OCI-LY7 (cell line): ENCODE measurements around the gene C1orf74.

ENCODE experiments used
- EZH2phosphoT487 ChIP-seq: fragments of 200-600 bp; sonication (generic); IDR thresholded peaks from 2 replicates; pipeline ENCODE4 v1.6.1; 2018; ENCODE audit warnings: low read depth, borderline replicate concordance, mild to moderate bottlenecking, mixed run types, antibody characterized with exemption, low read length, moderate library complexity, mixed read lengths
- TF ChIP-seq, protein P1 (sequence below): fragments of 200-600 bp; sonication (generic); conservative IDR thresholded peaks from 2 replicates; pipeline ENCODE4 v1.5.1; 2014; ENCODE audit warnings: mild to moderate bottlenecking, antibody characterized with exemption, low read length, moderate library complexity, mixed read lengths

DNA sequence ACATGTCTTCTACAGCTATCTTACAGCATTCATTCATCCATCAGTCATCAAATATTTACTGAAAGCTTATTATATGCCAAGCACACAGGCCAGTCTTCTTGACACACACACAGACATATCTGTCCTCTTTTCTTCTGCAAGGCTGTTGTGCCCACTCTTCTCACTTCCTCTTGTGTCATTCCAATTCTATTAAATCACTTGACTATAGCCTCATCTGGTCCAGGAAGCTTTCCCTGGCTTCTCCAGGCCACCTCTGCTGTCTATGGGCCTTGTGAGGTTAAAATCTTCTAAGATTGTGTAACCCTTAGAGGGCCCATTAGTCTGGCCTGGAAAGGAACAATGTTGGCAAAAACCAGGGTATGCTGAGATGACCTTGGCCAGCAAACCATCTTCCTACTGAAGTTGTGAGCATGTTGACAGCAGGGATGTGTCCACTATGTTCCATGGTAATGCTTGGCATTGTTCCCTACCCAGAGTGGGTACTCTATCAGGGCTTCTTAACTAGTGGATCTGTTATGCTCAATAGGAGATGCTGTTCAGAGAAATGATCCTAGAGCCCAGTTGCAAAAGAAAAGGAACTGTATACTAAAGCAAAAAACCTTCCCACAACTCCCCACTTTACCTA lies 23.2 kb downstream of the C1orf74 start:
- TF ChIP-seq, protein P1, sequence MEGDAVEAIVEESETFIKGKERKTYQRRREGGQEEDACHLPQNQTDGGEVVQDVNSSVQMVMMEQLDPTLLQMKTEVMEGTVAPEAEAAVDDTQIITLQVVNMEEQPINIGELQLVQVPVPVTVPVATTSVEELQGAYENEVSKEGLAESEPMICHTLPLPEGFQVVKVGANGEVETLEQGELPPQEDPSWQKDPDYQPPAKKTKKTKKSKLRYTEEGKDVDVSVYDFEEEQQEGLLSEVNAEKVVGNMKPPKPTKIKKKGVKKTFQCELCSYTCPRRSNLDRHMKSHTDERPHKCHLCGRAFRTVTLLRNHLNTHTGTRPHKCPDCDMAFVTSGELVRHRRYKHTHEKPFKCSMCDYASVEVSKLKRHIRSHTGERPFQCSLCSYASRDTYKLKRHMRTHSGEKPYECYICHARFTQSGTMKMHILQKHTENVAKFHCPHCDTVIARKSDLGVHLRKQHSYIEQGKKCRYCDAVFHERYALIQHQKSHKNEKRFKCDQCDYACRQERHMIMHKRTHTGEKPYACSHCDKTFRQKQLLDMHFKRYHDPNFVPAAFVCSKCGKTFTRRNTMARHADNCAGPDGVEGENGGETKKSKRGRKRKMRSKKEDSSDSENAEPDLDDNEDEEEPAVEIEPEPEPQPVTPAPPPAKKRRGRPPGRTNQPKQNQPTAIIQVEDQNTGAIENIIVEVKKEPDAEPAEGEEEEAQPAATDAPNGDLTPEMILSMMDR: no peak
- no peak for TF ChIP-seq EZH2phosphoT487
